HuH-7.5 (cell line): ENCODE measurements around the gene CREB5.

Source experiments
- DNase-seq: peaks from one replicate; pipeline ENCODE4 v3.0.0; 2011; ENCODE audit warnings: low spot score

Gene CREB5

DNA sequence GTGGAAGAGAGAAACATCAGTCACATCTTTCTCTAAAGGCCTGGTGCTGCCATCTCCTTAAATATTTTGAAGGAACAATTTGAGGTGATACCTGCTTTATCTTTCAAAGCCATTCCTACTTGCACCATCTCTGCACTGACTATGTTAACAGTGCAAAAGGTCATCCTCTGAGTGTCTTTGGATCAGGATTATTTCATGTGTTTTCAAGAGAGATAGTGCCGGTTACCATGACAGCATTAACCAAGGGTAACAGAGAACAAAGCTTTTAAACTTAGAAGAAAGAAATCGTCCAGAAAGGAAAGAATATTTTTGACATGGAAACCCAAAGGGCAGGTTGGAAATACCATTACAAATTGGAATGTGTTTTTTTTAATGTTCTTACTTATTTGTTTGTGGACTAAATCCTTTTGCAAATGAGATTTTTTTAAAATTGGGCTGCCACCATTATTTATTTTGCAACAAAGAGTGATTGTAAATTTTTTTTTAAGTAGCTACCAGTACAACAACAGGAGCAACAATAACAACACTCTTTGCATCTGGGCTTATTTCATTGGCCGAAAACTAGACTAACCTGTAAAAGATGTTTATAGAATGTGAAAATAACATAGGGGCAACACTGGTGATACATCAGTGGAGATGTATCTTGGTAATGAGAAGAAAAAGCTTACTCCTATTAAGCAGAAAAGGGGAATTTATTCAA, 234.2 kb downstream of the CREB5 start:
- DNase-seq = no peak

DNA sequence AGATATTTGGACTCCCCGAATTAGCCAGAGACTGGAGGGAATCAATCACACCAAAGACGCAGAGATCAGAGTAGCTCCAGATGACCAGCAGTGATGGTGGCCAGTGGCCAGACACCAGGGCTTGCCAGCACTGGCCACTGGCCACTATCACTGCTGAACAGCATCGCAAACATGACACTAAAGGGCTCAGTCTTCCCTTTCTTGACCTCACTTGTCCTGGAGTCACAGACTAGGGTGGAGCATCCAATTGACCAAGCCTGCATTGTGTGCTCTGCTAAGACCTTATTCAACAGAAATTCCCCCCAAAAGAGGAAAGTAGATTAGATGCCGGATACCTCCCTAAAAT, 234.7 kb downstream of the CREB5 start:
- no peak for DNase-seq

DNA sequence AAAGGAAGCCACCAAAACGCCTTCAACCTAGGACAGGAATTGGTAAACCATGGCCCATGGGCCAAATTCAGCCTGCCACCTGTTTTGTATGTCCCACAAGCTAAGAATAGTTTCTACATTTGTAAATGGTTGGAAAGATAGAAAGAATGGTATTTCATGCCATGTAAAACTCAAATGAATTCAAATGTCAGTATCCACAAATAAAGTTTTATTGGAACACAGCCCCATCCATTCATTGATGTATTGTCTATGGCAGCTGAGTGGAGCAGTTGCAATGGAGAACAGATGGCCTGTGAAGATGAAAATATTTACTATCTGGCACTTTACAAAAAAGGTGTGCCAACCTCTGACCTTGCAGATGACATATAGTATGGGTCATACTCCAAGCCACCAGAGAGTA, 236.9 kb downstream of the CREB5 start:
- DNase-seq = no peak

DNA sequence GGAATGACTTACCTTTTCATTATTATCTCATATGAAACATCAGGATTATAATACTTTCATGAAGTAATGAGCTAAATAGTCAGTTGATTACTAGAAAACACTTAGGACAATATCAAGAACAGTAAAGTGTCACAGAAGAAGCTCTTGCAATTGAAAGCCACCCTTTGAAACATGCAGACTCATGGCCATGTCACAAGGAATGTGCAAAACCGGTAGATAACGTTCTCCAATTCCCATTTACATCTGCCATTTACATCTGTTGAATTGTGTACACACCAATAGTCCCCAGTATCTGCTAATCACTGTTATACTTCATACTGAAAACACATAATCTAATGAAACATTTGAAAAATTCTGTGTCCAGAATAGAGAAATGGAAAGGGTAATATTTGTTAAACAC, 237.5 kb downstream of the CREB5 start:
- no peak for DNase-seq

DNA sequence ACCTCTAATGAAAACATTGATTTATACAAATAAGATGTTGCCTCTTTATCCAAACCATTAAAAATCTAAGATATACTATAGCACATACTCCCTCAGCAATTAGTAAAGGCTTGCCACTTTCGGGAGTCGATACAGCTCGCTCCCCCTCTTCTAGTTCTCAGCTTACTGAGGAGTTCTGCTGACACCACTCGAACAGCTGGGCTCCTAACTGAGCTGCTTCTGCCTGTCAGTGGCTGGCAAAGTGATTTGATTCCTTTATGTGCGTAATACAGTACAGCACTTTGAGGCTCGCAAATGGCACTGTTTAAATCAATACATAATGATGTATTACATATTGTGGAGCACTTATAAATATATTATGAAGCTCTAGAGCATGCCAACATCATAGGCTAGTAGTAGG, 241.8 kb downstream of the CREB5 start:
- no peak for DNase-seq

DNA sequence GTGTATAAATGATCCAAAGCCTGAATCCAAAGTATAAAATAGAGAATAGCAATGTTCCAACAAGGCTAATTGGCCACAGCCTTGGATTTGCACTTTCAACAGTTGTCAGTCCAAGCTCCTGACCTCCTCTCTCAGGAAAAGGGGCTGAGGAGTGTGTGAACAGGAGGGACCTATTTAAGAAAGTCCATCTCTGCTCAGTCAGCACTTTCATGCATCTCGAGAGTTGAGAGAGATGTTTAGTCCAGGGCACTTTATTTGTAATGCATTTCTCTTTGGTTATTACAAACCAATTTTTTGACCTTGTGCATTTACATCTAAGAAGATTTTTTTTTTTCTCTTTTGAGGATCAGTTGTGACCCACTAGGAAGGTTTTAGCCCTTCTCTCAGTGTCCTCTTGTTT, 244.2 kb downstream of the CREB5 start:
- DNase-seq = no peak

DNA sequence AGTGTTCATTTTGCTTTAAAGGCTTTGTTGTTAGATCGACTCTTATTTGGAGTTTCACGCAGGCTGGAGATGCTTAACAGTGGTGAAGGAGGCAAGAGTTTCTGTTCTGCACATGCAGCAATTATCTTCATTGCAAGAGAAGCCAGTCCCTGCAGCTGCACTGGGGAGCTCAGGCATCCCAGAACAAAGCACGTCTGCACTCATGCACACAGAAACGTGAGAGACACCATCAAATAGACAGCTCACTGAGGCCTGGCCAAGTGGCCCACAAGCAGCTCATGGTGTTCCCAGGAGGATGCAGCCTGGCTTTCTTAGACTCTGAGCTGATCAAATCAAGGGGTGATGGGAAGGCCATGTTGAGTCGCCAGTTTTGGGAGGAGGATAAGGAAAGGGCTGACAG, 246.1 kb downstream of the CREB5 start:
- no peak for DNase-seq

DNA sequence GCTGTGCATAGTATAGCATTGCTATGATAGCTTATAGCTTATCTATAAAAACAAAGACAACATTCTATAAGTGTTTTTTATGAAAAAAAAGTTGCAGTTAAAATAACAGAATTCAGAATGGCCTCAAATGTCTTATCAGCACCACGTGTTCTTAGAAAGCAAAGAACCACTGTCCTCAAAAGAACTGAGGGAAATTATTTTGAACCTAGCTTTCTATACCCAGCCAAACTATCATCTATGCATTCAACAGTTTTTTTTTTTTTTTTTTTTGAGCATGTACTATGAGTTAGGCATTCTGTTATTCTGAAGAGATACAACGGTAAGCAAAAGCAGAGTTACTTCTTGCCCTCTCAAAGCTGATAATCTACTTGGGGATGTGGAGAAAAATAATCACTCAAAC, 247.8 kb downstream of the CREB5 start:
- DNase-seq = no peak

DNA sequence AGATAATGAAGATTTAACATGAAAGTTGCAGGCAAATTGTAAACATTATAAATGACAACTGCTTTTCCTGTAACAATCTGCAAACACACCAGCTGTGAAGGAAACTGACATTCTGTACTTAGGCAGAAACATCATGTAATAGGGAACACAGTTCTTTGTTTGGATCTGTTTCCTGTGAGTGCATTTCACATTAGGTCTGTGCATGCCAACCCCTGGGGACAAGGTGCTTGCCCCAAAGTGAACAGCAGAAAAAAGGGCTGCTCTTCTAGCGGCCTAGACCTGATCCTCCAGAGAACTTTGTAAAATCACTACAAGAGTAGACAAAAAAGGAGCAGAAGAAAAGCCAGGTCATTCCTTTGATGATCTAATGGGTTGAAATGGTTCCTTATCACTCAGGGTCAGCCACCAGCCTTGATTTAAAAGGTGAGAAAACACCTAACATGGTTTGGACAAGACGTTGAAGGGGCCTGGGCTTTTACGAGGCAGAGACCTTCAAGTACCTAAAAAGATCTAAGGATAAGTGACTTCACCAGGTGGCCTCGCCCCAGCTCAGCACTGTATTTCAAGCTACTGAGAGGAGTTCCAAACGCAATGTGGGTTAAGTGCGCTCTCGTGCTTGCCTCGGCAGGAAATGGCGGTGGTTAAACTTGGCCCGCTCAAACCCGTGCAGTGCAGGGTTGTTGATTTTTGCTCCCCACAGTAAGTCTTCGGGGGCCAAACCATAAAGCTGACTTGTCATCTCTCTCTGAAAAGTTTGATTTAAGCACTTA, 249.7 kb downstream of the CREB5 start:
- no peak for DNase-seq

DNA sequence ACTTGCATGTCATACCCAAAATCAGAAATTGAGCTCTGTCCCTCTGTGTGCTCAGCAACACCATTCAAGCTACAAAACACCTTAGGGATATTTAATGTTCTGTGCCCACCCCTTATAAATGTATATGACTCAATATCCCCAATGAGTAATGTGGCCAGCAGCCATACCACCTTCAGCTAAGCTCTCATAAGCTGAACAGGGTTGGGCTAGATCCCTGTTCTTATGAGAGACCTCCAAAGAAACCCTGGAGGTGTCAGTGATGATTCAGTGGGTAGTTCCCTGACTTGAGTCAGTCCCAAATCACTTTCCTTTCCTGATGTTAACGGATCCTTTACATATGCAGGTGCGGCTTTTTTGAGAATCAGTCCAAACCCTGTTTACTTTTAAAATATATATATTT, 253.8 kb downstream of the CREB5 start:
- DNase-seq = no peak

DNA sequence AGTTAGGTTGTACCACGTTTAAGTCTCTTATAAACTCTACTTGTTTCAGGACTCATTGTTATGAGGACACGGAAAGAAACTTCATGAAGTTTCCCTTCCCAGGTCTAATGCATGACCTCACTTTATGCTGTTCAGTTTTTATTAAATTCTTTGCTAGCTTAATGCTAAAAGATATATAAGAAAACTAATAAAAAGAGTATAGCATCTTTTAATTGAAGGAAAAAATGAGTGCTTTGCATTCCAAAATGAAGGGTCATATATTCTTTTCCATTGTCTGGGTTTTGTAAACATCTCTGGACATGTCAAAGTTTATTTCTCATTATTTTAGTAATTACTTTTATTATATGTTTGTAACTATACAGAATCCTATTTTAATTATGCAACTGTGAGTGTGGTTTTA, 255.8 kb downstream of the CREB5 start:
- no peak for DNase-seq

DNA sequence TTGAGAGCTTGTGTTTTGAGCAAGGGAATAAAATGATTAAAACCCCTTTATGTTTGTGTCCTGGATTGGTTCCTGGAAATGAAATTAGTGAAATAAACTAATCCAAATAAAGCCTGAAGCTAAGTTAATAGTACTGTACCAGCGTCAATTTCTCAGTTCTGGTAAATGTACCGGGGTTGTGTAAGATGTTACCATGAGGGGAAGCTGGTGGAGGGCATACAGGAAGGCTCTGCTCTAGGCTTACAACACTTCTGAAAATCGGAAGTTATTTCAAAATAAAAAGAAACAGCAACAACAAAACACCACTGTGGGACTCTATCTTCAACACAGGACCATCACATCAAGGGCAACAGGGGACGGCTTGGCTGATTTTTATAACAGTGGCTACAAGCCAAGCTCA, 257.0 kb downstream of the CREB5 start:
- no peak for DNase-seq

DNA sequence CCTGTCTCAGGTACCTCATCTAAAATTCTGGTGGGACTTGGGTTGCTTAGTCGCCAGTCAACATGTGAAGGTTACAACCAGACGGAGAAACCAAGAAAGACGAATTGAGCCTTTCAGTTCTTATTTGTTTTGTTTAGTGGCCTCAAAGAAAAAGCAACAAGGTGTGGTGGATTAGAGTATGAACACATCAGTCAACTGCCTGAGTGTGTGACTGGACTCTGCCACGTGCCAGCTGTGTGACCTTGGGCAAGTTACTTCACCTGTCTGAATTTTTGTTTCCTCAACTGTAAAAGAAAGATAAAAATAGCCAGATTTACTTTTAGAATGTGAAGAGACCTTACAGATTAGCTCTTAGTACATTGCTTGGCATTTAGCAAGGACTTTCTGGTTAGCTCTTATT, 259.2 kb downstream of the CREB5 start:
- DNase-seq = no peak

DNA sequence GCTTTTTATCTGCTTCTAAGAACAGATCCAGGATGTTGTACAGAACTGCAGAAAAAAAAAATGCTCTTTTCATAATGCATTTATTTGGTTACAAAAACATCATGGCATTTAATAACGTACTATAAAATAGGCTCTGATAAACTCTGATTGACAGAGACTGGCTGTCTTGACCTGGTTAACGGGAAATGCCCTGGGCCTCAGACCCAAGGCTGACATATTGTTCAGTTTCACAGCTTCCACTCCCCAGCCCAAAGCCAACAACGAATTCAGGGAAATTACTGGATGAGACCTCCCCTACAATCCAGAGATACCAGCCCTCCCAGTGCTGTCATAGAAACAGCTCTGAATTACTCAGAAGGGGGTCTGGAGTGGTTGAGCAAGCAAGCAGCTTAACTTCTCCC, 260.1 kb downstream of the CREB5 start:
- DNase-seq = no peak

DNA sequence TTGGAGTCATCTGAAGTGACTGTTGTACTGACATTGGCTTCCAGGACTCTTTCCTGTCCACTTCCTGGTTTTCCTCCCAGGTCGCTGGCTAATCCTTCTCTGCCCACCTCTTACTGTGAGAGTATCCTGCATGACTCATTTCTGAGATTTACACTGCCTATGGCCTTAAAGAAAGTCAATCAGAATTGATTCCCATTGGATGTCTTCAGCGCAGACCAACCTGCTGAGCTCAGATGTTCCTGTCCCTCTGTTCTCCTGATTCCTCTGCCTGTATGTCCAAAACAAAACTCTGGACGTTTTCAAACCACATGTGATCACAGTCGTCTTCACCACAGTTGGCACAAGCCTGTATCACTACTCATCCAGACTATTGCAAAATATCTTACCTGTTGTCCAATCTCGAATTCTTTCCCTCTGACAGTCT, 262.1 kb downstream of the CREB5 start:
- no peak for DNase-seq

DNA sequence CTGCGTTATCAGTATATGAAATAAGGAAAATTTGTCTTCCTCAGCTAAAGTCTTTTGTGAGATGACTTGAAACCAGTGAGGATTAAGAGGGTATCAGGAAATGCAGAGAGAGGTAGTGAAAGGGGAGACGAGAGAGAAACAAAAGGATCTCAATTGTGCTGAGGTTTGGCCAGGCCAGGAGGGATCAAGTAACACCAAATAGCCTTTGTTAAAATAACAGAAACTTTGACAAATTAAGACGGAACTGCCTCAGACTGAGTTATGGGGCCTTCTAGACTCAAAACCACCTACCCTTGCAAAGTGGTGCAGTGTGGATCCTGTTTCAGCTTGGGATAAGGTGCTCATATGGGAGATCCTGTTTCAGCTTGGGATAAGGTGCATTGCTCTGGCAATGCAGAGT, 263.1 kb downstream of the CREB5 start:
- DNase-seq = no peak

DNA sequence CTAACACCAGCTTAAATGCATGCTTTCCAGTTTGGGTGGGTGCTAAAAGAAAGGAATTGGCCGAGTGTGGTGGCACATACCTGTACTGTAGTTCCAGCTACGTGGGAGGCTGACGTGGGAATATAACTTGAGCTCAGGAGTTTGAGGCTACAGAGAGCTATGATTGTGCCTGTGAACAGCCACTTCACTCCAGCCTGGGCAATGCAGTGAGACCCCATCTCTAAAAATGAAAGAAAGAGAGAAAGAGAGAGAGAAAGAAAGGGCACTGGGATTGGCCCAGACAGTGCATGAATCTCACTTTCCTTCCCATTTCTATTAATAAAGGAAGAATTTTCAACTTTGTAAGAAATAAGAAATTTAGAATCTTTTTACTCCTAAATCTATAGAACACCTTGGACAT, 265.4 kb downstream of the CREB5 start:
- no peak for DNase-seq

DNA sequence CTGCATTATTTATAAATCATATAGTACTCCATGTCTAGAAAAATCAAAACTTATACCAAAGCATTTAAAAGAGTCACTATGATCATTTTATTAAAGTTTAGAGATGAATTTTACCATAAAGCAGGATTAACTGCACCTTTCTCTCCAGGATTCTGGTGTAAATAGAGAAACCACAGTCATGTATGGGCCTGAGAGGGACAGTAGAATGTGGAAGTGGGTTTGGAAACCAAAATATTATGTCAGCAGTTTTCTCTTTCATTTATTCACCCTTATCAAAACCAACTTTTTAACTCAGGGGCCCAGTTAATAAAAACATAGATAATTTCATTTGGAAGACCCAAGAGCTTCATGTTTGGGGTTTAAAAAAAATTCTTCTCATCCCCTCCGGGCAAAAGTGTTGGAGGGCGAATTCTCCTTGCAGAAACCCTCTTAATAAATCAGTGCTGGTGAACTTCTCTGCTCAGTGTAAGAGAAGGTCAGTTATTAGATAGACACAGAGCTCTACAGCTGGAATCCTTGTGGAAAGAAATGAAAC, 266.2 kb downstream of the CREB5 start:
- DNase-seq = no peak

DNA sequence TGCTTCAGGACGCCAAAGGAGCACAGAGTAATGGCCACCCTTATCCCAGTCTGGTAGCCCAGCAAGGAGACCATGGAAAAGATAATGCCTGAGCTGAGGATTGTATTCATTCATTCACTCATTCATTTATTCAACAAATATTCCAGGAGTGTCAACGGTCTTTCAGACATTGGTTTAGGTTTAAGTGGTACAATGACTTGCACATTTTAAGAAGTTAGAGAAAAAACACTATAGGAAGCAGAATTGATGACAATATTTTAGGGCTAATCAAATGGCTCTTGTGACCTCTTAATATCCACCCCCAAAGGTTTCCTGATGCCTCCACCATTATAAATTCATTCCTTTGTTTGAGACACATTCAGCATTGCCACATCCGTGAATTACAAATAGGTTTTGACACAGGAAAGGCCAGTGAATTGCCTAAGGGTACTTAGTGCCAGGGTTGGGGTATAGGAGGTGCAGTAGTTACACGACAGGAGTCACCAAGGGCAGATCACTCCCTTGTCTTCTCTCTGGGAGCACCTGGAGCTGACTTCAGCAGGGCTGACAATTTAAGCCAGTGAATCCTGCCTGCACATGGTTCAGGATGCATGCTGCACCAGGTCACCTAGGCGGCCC, 269.5 kb downstream of the CREB5 start:
- no peak for DNase-seq

DNA sequence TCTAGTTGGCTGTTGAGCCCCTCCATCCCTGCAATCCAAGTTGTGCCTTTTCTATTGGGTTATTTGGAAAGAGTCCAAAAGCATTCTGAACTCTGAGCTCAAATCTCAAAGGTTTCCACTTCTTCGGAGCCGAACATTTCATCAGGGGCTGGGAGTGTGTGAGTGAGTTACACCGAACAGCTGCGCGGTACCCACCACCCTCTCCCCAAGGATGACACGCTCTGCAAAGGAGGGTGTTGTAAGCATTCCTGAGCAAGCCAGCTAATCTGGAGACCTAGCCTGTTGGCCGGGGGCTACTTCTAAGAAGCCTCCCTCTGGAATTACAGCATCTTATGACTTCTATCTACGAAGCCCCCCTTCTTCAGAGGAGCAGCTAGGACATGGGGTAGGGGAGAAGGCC, 270.5 kb downstream of the CREB5 start:
- DNase-seq = no peak

DNA sequence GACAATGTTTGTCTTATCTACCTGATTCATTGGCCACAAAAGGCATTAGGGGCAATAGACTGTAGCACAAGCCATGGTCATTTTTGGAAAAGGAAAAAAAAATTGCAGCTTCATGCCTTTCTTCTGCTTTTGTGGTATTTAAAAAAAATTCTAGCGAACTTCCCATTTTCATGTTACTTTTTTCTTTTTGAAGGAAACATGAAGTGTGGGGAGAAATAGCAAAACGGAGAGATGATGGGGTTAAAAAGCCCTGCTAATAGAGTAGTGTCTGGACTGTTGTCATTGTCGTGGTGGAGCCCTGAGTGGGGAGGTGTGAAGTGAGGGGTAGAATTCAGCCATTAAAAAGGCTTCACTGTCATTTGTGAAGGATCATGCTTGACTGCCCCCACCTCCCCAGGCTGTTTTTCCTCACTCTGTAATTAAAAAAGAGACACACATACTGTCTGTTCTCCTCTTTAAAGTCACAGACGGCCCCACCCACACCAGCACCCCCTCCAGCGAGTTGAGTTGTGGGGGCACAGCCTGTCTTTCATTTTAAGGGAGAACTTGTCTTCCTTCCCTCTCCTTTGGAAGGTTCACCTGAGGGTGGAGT, 272.4 kb downstream of the CREB5 start:
- no peak for DNase-seq

DNA sequence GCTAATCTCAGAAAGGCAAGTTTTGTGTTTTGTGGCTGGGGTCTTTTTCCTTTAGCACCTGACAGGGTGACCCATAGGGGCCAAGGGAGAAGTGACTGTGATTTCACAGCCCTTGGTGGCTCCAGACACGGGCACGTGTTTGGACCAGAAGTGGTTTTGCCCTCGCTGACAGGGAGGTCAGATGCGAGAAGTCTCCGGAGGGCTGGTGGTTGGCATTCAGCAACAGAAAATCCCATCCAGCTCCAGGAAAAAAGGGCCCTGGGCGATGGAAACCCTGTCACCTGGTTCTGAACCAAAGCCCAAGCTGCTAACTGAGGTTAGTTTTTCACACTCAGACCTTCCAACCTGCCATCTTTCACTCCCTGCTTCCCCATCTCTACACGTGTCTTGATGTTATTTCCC, 272.9 kb downstream of the CREB5 start:
- DNase-seq = no peak
